HepG2 (cell line): ENCODE measurements around the gene STMN1.

Experiments
- AGO2 ChIP-seq: fragments of 200-400 bp; formaldehyde crosslinking; optimal IDR thresholded peaks from 2 replicates; pipeline ENCODE3; 2017; ENCODE audit warnings: mild to moderate bottlenecking, low read depth, low read length, moderate library complexity
- FOXJ3 ChIP-seq: sonication (generic); formaldehyde crosslinking; IDR thresholded peaks from 2 replicates; pipeline ENCODE4 v1.4.0; 2020; ENCODE audit warnings: missing genetic modification reagents, mild to moderate bottlenecking, borderline replicate concordance
- MAFK ChIP-seq, 2 experiments: IDR thresholded peaks in 1 of 2; conservative IDR thresholded peaks in 1 of 2; 2 replicates each; pipeline ENCODE4 v1.6.1; 2011; ENCODE audit warnings: improper control_type of control experiment in 2 of 2, low read length in 2 of 2
- NFE2L2 ChIP-seq: fragments of 150-350 bp; IDR thresholded peaks from 2 replicates; pipeline ENCODE4 v1.6.1; 2014; ENCODE audit warnings: low read length
- NFYC ChIP-seq: IDR thresholded peaks from 2 replicates; pipeline ENCODE4 v1.6.1; 2016; ENCODE audit warnings: missing genetic modification reagents, missing compliant biosample characterization
- SYNCRIP ChIP-seq: fragments of 200-400 bp; formaldehyde crosslinking; IDR thresholded peaks from 2 replicates; pipeline ENCODE4 v1.6.1; 2018; ENCODE audit warnings: mild to moderate bottlenecking, low read depth, low read length; ENCODE audit not compliant: insufficient read depth
- TCF12 ChIP-seq, 2 experiments: fragments of 450-650 bp in 1 of 2; sonication (generic) in 1 of 2; formaldehyde crosslinking in 1 of 2; IDR thresholded peaks; 2 replicates each; pipeline versions ENCODE4 v1.6.1 to v1.8.0; 2017 to 2022; ENCODE audit warnings: antibody characterized with exemption in 1 of 2, mild to moderate bottlenecking in 1 of 2, missing genetic modification reagents in 1 of 2, moderate library complexity in 1 of 2
- TOE1 ChIP-seq: sonication (generic); formaldehyde crosslinking; IDR thresholded peaks from 2 replicates; pipeline ENCODE4 v1.4.0; 2020; ENCODE audit warnings: mild to moderate bottlenecking, missing genetic modification reagents
- U2AF2 ChIP-seq: fragments of 200-400 bp; formaldehyde crosslinking; IDR thresholded peaks from 2 replicates; pipeline ENCODE4 v1.6.1; 2017; ENCODE audit warnings: low read depth, mild to moderate bottlenecking, low read length
- ZMYM3 ChIP-seq: sonication (generic); formaldehyde crosslinking; IDR thresholded peaks from 2 replicates; pipeline ENCODE4 v1.5.1; 2020; ENCODE audit warnings: mild to moderate bottlenecking, missing genetic modification reagents
- ZNF747 ChIP-seq: sonication (generic); formaldehyde crosslinking; IDR thresholded peaks from 2 replicates; pipeline ENCODE4 v1.8.1; 2023; ENCODE audit warnings: missing genetic modification reagents, mild to moderate bottlenecking, borderline replicate concordance
- TF ChIP-seq, protein P1 (sequence below): sonication (generic); formaldehyde crosslinking; IDR thresholded peaks from 2 replicates; pipeline ENCODE4 v1.5.0; 2020; ENCODE audit warnings: mild to moderate bottlenecking, missing genetic modification reagents, moderate library complexity
- TF ChIP-seq, protein P2 (sequence below): sonication (generic); formaldehyde crosslinking; IDR thresholded peaks from 2 replicates; pipeline ENCODE4 v1.5.1; 2020; ENCODE audit warnings: mild to moderate bottlenecking, missing genetic modification reagents, moderate library complexity
- TF ChIP-seq, protein P3 (sequence below), 2 experiments: IDR thresholded peaks; 2 replicates each; pipeline ENCODE4 v1.6.1; 2011 to 2012; ENCODE audit warnings: low read length in 2 of 2, borderline replicate concordance in 1 of 2, low read depth in 1 of 2, mild to moderate bottlenecking in 1 of 2, moderate library complexity in 1 of 2

DNA sequence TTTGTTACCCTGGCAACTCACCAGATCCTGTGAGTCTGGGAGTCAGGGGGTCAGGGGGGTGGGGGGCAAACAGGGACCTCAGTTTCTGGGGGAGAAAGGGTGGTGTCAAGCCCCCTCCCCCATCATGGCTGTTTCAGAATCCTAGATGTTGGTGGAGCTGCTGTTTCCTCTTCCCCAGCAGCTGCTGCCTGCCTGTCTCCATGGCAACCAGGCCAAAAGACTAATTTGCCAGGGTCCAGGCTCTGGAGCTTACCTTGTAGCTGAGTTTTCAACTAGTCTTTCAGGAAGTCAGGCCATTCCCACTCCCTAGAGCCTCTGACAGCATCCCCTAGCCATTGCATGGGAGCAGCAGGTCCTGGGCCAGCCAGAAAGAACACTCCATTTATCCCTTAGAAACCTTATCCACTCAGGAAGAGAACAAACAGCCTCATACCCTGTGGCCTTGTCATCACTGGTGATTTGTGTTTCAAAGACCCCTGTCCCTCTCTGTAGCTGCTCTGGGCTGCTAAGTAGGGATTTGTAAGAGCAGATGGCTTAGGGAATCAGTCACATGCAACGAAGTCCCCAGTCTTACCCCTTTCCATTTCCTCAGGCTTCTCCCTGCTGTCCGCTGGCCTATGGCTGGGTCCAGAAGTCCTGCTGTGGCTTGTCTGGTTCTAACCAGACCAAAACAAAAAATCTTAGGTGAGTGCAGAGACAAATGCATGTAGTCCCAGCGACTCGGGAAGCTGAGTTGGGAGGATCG is 21.5 kb upstream of the STMN1 start:
- TF ChIP-seq MAFK (conservative IDR thresholded peaks at IDR 0.05 in 1 of 2, IDR thresholded peaks at IDR 0.05 in 1 of 2; ENCODE audit: low read length in 2 of 2) = no peak
- TF ChIP-seq U2AF2 = no peak
- TF ChIP-seq FOXJ3 (CRISPR knock-in tag) = no peak
- TF ChIP-seq TOE1 (CRISPR knock-in tag) = no peak
- TF ChIP-seq ZNF747 (CRISPR knock-in tag) = no peak
- TF ChIP-seq AGO2 = no peak
- TF ChIP-seq, protein P1, sequence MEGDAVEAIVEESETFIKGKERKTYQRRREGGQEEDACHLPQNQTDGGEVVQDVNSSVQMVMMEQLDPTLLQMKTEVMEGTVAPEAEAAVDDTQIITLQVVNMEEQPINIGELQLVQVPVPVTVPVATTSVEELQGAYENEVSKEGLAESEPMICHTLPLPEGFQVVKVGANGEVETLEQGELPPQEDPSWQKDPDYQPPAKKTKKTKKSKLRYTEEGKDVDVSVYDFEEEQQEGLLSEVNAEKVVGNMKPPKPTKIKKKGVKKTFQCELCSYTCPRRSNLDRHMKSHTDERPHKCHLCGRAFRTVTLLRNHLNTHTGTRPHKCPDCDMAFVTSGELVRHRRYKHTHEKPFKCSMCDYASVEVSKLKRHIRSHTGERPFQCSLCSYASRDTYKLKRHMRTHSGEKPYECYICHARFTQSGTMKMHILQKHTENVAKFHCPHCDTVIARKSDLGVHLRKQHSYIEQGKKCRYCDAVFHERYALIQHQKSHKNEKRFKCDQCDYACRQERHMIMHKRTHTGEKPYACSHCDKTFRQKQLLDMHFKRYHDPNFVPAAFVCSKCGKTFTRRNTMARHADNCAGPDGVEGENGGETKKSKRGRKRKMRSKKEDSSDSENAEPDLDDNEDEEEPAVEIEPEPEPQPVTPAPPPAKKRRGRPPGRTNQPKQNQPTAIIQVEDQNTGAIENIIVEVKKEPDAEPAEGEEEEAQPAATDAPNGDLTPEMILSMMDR (CRISPR knock-in tag) = no peak
- TF ChIP-seq, protein P2, sequence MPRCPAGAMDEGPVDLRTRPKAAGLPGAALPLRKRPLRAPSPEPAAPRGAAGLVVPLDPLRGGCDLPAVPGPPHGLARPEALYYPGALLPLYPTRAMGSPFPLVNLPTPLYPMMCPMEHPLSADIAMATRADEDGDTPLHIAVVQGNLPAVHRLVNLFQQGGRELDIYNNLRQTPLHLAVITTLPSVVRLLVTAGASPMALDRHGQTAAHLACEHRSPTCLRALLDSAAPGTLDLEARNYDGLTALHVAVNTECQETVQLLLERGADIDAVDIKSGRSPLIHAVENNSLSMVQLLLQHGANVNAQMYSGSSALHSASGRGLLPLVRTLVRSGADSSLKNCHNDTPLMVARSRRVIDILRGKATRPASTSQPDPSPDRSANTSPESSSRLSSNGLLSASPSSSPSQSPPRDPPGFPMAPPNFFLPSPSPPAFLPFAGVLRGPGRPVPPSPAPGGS (CRISPR knock-in tag) = no peak
- no peak for TF ChIP-seq NFYC (CRISPR knock-in tag)
- TF ChIP-seq, protein P3, sequence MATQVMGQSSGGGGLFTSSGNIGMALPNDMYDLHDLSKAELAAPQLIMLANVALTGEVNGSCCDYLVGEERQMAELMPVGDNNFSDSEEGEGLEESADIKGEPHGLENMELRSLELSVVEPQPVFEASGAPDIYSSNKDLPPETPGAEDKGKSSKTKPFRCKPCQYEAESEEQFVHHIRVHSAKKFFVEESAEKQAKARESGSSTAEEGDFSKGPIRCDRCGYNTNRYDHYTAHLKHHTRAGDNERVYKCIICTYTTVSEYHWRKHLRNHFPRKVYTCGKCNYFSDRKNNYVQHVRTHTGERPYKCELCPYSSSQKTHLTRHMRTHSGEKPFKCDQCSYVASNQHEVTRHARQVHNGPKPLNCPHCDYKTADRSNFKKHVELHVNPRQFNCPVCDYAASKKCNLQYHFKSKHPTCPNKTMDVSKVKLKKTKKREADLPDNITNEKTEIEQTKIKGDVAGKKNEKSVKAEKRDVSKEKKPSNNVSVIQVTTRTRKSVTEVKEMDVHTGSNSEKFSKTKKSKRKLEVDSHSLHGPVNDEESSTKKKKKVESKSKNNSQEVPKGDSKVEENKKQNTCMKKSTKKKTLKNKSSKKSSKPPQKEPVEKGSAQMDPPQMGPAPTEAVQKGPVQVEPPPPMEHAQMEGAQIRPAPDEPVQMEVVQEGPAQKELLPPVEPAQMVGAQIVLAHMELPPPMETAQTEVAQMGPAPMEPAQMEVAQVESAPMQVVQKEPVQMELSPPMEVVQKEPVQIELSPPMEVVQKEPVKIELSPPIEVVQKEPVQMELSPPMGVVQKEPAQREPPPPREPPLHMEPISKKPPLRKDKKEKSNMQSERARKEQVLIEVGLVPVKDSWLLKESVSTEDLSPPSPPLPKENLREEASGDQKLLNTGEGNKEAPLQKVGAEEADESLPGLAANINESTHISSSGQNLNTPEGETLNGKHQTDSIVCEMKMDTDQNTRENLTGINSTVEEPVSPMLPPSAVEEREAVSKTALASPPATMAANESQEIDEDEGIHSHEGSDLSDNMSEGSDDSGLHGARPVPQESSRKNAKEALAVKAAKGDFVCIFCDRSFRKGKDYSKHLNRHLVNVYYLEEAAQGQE (IDR thresholded peaks at IDR 0.05; ENCODE audit: borderline replicate concordance in 1 of 2, low read depth in 1 of 2, low read length in 2 of 2) = no peak
- TF ChIP-seq ZMYM3 (CRISPR knock-in tag) = no peak
- no peak for TF ChIP-seq TCF12 (IDR thresholded peaks at IDR 0.05)
- TF ChIP-seq TCF12 (CRISPR knock-in tag; IDR thresholded peaks at IDR 0.05) = no peak
- TF ChIP-seq SYNCRIP = no peak
- TF ChIP-seq NFE2L2 = no peak
